ENCODE results near the gene FCHO1.

- TF ChIP-seq POLR2A (IDR thresholded peaks at IDR 0.05) = no peak
- no peak for TF ChIP-seq CTCF (IDR thresholded peaks at IDR 0.05)
- no peak for TF ChIP-seq POLR2AphosphoS5 (IDR thresholded peaks at IDR 0.05)
Observed at GRCh38 chr19:17718550-17718946, 32.7 kb upstream of the FCHO1 start.

Data from transverse colon (tissue), 4 donors.